HepG2 (cell line): ENCODE results near the gene SLC2A13. TPM values are rescaled to one million over a fixed set of nuclear protein-coding genes. Genes with fewer than 3 reads are reported as not detected.

Source experiments
- AGO2 ChIP-seq: fragments of 200-400 bp; formaldehyde crosslinking; optimal IDR thresholded peaks from 2 replicates; pipeline ENCODE3; 2017; ENCODE audit warnings: mild to moderate bottlenecking, low read depth, low read length, moderate library complexity
- ATF7 ChIP-seq, 2 experiments: fragments of 450-650 bp in 1 of 2; sonication (generic) in 1 of 2; formaldehyde crosslinking in 1 of 2; IDR thresholded peaks; 2 replicates each; pipeline versions ENCODE4 v1.4.0 to v1.6.1; 2016 to 2020; ENCODE audit warnings: antibody characterized with exemption in 1 of 2, mild to moderate bottlenecking in 1 of 2, missing genetic modification reagents in 1 of 2
- CREB1 ChIP-seq, 2 experiments: fragments of 450-650 bp in 1 of 2; IDR thresholded peaks; 2 replicates each; pipeline ENCODE4 v1.6.1; 2016 to 2017; ENCODE audit warnings: control low read depth in 1 of 2, mild to moderate bottlenecking in 1 of 2, missing compliant biosample characterization in 1 of 2, missing genetic modification characterization in 1 of 2
- FOXA1 ChIP-seq, 2 experiments: fragments of 450-650 bp in 1 of 2; sonication (generic) in 1 of 2; formaldehyde crosslinking in 1 of 2; IDR thresholded peaks; 2 replicates each; pipeline versions ENCODE4 v1.4.0 to v1.6.1; 2016 to 2020; ENCODE audit warnings: missing genetic modification reagents in 1 of 2
- HNRNPLL ChIP-seq: fragments of 200-400 bp; formaldehyde crosslinking; IDR thresholded peaks from 2 replicates; pipeline ENCODE4 v1.6.1; 2017; ENCODE audit warnings: mild to moderate bottlenecking, low read depth, low read length; ENCODE audit not compliant: poor library complexity, severe bottlenecking
- MYC ChIP-seq: sonication (generic); formaldehyde crosslinking; IDR thresholded peaks from 2 replicates; pipeline ENCODE4 v1.9.0; 2021; ENCODE audit warnings: missing genetic modification reagents, borderline replicate concordance
- NCOR1 ChIP-seq: fragments of 200-600 bp; sonication (generic); IDR thresholded peaks from 2 replicates; pipeline ENCODE4 v1.7.0; 2017; ENCODE audit warnings: antibody characterized with exemption, low read length, borderline replicate concordance
- NFATC3 ChIP-seq: sonication (generic); formaldehyde crosslinking; IDR thresholded peaks from 2 replicates; pipeline ENCODE4 v1.5.1; 2020; ENCODE audit warnings: mild to moderate bottlenecking, missing genetic modification reagents
- NFYC ChIP-seq: IDR thresholded peaks from 2 replicates; pipeline ENCODE4 v1.6.1; 2016; ENCODE audit warnings: missing genetic modification reagents, missing compliant biosample characterization
- REXO4 ChIP-seq: sonication (generic); formaldehyde crosslinking; IDR thresholded peaks from 2 replicates; pipeline ENCODE4 v1.8.0; 2022; ENCODE audit warnings: missing genetic modification reagents, mild to moderate bottlenecking, borderline replicate concordance
- SCMH1 ChIP-seq: sonication (generic); formaldehyde crosslinking; IDR thresholded peaks from 2 replicates; pipeline ENCODE4 v1.9.0; 2021; ENCODE audit warnings: missing genetic modification reagents, mild to moderate bottlenecking, borderline replicate concordance
- SMAD9 ChIP-seq: sonication (generic); formaldehyde crosslinking; IDR thresholded peaks from 2 replicates; pipeline ENCODE4 v1.5.1; 2020; ENCODE audit warnings: mild to moderate bottlenecking, missing genetic modification reagents
- SRSF9 ChIP-seq: fragments of 200-400 bp; formaldehyde crosslinking; IDR thresholded peaks from 2 replicates; pipeline ENCODE4 v1.6.1; 2018; ENCODE audit warnings: borderline replicate concordance, mild to moderate bottlenecking, low read depth, low read length; ENCODE audit not compliant: insufficient read depth, poor library complexity, severe bottlenecking
- ZNF652 ChIP-seq: IDR thresholded peaks from 2 replicates; pipeline ENCODE4 v1.6.1; 2016; ENCODE audit warnings: low read depth, borderline replicate concordance
- ZSCAN21 ChIP-seq: sonication (generic); formaldehyde crosslinking; IDR thresholded peaks from 2 replicates; pipeline ENCODE4 v1.8.0; 2022; ENCODE audit warnings: mild to moderate bottlenecking, missing genetic modification reagents, moderate library complexity, borderline replicate concordance
- polyA plus RNA-seq, 8 experiments: library from polyadenylated mRNA; depleted of rRNA in 3 of 8; stranded (reverse) in 7 of 8; unstranded in 1 of 8; fragments of >200 nt; fragmentation: Illumina TruSeq in 4 of 8; extraction: Trizol in 4 of 8; gene quantifications; 2 replicates each; pipeline versions ENCODE4 v1.2.1 to v1.2.3, GENCODE V29; 2011 to 2016; ENCODE audit warnings: low read depth in 4 of 8, missing spikeins in 1 of 8, mixed read lengths in 1 of 8; ENCODE audit not compliant: insufficient read depth in 1 of 8
- total RNA-seq, 5 experiments: library from RNA; depleted of rRNA; stranded (reverse); fragments of >200 nt; fragmentation: Illumina TruSeq; extraction: Trizol; gene quantifications; 2 replicates each; pipeline ENCODE4 v1.2.3, GENCODE V29; 2016; ENCODE audit warnings: low read depth in 1 of 5
- TF ChIP-seq, protein P1 (sequence below): sonication (generic); formaldehyde crosslinking; IDR thresholded peaks from 2 replicates; pipeline ENCODE4 v1.8.0; 2022; ENCODE audit warnings: missing genetic modification reagents, mild to moderate bottlenecking, inconsistent platforms, borderline replicate concordance
- TF ChIP-seq, protein P2 (sequence below): sonication (generic); formaldehyde crosslinking; conservative IDR thresholded peaks from 2 replicates; pipeline ENCODE4 v1.8.0; 2022; ENCODE audit warnings: low read depth, missing genetic modification reagents
- TF ChIP-seq, protein P3 (sequence below), 2 experiments: IDR thresholded peaks; 2 replicates each; pipeline ENCODE4 v1.6.1; 2011 to 2012; ENCODE audit warnings: low read length in 2 of 2, borderline replicate concordance in 1 of 2, low read depth in 1 of 2, mild to moderate bottlenecking in 1 of 2, moderate library complexity in 1 of 2

Gene SLC2A13
- total and polyA plus RNA-seq, 2 of the 13 experiments (the other 11 are each of a cell fraction or from before 2014, with no cell fraction given): 5.5 to 6.0 TPM

DNA sequence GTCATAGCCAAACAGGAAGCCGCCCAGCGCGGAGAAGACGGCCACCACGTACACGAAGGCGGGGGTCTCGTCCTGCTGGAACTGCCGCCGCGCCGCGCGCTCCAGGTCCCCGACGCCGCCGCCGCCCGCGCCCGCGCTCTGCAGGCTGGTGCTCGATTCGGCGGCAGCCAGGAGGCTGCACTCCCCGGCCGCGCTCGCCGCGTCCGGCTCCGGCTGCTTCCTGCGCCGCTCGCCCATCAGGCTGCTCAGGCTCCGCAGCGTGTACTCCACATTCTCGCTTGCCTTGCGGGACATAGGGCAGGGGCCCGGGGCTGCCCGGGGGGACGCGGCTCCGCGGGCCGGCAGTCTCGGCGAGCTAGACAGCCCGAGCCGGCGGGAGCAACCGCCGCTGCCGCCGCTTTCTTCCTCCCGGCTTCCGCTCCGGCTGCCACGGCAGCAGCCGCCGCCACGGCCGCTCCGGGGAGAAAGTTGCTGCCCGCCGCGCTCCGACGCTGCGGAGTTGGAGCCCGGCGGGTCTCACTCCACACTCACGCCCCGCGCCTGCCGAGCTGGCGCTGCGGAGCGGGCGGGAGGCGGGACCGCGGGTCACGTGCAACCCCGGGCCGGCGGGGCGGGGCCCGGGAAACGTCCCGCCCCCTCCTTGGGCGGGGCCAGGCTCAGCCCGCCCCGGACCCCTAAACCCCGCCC lies at the start of gene SLC2A13 (continued):
- TF ChIP-seq ATF7 (IDR thresholded peaks at IDR 0.05) (no peak), ATF7 (CRISPR knock-in tag; IDR thresholded peaks at IDR 0.05) (no peak), NFATC3 (CRISPR knock-in tag) (no peak), ZNF652 (CRISPR knock-in tag) (no peak), NCOR1 (no peak), CREB1 (IDR thresholded peaks at IDR 0.05) (no peak), CREB1 (CRISPR knock-in tag; IDR thresholded peaks at IDR 0.05) (no peak), HNRNPLL (peak; percentile 86), FOXA1 (IDR thresholded peaks at IDR 0.05) (no peak), FOXA1 (CRISPR knock-in tag; IDR thresholded peaks at IDR 0.05) (no peak), SMAD9 (CRISPR knock-in tag) (no peak), NFYC (CRISPR knock-in tag) (no peak), AGO2 (peak; percentile 48), SRSF9 (no peak), REXO4 (CRISPR knock-in tag) (no peak), ZSCAN21 (CRISPR knock-in tag) (peak; percentile 7; the same call in 1 of the 2 replicates), SCMH1 (CRISPR knock-in tag) (no peak), MYC (CRISPR knock-in tag) (no peak; the same call in 1 of the 2 replicates)
- TF ChIP-seq, protein P1, sequence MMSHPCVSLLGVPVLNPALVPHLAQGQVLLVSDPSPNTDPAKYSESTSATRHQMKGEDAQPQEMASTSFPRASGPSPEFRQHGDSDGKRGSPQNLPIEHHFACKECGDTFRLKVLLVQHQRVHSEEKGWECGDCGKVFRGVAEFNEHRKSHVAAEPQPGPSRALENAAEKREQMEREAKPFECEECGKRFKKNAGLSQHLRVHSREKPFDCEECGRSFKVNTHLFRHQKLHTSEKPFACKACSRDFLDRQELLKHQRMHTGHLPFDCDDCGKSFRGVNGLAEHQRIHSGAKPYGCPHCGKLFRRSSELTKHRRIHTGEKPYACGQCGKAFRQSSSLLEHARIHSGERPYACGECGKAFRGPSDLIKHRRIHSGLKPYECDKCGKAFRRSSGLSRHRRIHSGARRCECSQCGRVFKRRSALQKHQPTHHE (CRISPR knock-in tag): no peak
- TF ChIP-seq, protein P2, sequence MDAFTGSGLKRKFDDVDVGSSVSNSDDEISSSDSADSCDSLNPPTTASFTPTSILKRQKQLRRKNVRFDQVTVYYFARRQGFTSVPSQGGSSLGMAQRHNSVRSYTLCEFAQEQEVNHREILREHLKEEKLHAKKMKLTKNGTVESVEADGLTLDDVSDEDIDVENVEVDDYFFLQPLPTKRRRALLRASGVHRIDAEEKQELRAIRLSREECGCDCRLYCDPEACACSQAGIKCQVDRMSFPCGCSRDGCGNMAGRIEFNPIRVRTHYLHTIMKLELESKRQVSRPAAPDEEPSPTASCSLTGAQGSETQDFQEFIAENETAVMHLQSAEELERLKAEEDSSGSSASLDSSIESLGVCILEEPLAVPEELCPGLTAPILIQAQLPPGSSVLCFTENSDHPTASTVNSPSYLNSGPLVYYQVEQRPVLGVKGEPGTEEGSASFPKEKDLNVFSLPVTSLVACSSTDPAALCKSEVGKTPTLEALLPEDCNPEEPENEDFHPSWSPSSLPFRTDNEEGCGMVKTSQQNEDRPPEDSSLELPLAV (CRISPR knock-in tag): no peak
- TF ChIP-seq, protein P3, sequence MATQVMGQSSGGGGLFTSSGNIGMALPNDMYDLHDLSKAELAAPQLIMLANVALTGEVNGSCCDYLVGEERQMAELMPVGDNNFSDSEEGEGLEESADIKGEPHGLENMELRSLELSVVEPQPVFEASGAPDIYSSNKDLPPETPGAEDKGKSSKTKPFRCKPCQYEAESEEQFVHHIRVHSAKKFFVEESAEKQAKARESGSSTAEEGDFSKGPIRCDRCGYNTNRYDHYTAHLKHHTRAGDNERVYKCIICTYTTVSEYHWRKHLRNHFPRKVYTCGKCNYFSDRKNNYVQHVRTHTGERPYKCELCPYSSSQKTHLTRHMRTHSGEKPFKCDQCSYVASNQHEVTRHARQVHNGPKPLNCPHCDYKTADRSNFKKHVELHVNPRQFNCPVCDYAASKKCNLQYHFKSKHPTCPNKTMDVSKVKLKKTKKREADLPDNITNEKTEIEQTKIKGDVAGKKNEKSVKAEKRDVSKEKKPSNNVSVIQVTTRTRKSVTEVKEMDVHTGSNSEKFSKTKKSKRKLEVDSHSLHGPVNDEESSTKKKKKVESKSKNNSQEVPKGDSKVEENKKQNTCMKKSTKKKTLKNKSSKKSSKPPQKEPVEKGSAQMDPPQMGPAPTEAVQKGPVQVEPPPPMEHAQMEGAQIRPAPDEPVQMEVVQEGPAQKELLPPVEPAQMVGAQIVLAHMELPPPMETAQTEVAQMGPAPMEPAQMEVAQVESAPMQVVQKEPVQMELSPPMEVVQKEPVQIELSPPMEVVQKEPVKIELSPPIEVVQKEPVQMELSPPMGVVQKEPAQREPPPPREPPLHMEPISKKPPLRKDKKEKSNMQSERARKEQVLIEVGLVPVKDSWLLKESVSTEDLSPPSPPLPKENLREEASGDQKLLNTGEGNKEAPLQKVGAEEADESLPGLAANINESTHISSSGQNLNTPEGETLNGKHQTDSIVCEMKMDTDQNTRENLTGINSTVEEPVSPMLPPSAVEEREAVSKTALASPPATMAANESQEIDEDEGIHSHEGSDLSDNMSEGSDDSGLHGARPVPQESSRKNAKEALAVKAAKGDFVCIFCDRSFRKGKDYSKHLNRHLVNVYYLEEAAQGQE (IDR thresholded peaks at IDR 0.05; ENCODE audit: borderline replicate concordance in 1 of 2, low read depth in 1 of 2, low read length in 2 of 2): peak in 1 of 2 experiments; percentile 21; a peak in 1 of 4 replicates
